Embryonic facial prominence (tissue), 1 donor: ENCODE measurements around the gene CARD14.

Source experiments
- DNase-seq: peaks from one replicate; pipeline ENCODE4 v3.0.0-alpha.2; 2016; ENCODE audit errors: extremely low spot score

CARD14 gene

GRCh38 chr17:80169784-80170500 is at the start of gene CARD14:
TSS of gene CARD14 (plus strand) at chr17:80170030. CDS start at chr17:80181439, 11,409 bp downstream.
- DNase-seq: no peak

- no peak for DNase-seq
These were observed 47.7 kb upstream of the CARD14 start for GRCh38 chr17:80122026-80122575.

- no peak for DNase-seq
These were observed 46.8 kb upstream of the CARD14 start for GRCh38 chr17:80122926-80123505.

- DNase-seq: no peak
These were observed 46.0 kb upstream of the CARD14 start for GRCh38 chr17:80123791-80124190.

GRCh38 chr17:80124351-80124981 is 45.4 kb upstream of the CARD14 start:
- no peak for DNase-seq

GRCh38 chr17:80125656-80126448 is 44.0 kb upstream of the CARD14 start:
- DNase-seq: no peak

GRCh38 chr17:80126449-80126715 is 43.4 kb upstream of the CARD14 start:
- no peak for DNase-seq

GRCh38 chr17:80129006-80129565 is 40.7 kb upstream of the CARD14 start:
- no peak for DNase-seq

GRCh38 chr17:80130992-80131391 is 38.8 kb upstream of the CARD14 start:
- DNase-seq: no peak

- DNase-seq: no peak
These were observed 36.8 kb upstream of the CARD14 start for GRCh38 chr17:80132906-80133625.

- no peak for DNase-seq
These were observed 36.2 kb upstream of the CARD14 start for GRCh38 chr17:80133626-80133970.

GRCh38 chr17:80137131-80137530 is 32.7 kb upstream of the CARD14 start:
- no peak for DNase-seq

GRCh38 chr17:80138856-80139426 is 30.9 kb upstream of the CARD14 start:
- no peak for DNase-seq

- DNase-seq: no peak
These were observed 28.2 kb upstream of the CARD14 start for GRCh38 chr17:80141463-80142165.

GRCh38 chr17:80142929-80143328 is 26.9 kb upstream of the CARD14 start:
- DNase-seq: no peak

- no peak for DNase-seq
These were observed 24.5 kb upstream of the CARD14 start for GRCh38 chr17:80145076-80146075.

- DNase-seq: no peak
These were observed 23.5 kb upstream of the CARD14 start for GRCh38 chr17:80146121-80147034.
